Breast epithelium (tissue), 3 donors: Measurements from ENCODE around the gene RPS10.

Experiments used
- CTCF ChIP-seq, 3 donors: fragments of 450-650 bp; IDR thresholded peaks; one replicate each; pipeline ENCODE4 v1.5.1; 2016 to 2017; ENCODE audit warnings: antibody characterized with exemption in 3 of 3, mild to moderate bottlenecking in 3 of 3, moderate library complexity in 3 of 3
- POLR2A ChIP-seq: fragments of 450-650 bp; IDR thresholded peaks from one replicate; pipeline ENCODE4 v1.6.1; 2016; ENCODE audit warnings: antibody characterized with exemption, mild to moderate bottlenecking, moderate library complexity
- POLR2AphosphoS5 ChIP-seq, 3 donors: sonication (generic); formaldehyde crosslinking; IDR thresholded peaks; one replicate each; pipeline ENCODE4 v1.6.1; 2017; ENCODE audit warnings: antibody characterized with exemption in 3 of 3

GRCh38 chr6:34457382-34457741, 31.5 kb upstream of the RPS10 start:
- TF ChIP-seq POLR2A, result no peak
- TF ChIP-seq CTCF (IDR thresholded peaks at IDR 0.05), result no peak
- no peak for TF ChIP-seq POLR2AphosphoS5 (IDR thresholded peaks at IDR 0.05)
